Stimulated activated CD8-positive, alpha-beta memory T cell treated with anti-CD3 and anti-CD28 coated beads, Interleukin-2, amount 100 ng/mL, for 48 hours (primary cell): ENCODE data around the gene NOG.

Experiments used
- DNase-seq, 2 donors: peaks; one replicate each; pipeline ENCODE4 v3.0.0-alpha.2; 2020; ENCODE audit warnings: low read depth in 2 of 2

The NOG gene

DNA sequence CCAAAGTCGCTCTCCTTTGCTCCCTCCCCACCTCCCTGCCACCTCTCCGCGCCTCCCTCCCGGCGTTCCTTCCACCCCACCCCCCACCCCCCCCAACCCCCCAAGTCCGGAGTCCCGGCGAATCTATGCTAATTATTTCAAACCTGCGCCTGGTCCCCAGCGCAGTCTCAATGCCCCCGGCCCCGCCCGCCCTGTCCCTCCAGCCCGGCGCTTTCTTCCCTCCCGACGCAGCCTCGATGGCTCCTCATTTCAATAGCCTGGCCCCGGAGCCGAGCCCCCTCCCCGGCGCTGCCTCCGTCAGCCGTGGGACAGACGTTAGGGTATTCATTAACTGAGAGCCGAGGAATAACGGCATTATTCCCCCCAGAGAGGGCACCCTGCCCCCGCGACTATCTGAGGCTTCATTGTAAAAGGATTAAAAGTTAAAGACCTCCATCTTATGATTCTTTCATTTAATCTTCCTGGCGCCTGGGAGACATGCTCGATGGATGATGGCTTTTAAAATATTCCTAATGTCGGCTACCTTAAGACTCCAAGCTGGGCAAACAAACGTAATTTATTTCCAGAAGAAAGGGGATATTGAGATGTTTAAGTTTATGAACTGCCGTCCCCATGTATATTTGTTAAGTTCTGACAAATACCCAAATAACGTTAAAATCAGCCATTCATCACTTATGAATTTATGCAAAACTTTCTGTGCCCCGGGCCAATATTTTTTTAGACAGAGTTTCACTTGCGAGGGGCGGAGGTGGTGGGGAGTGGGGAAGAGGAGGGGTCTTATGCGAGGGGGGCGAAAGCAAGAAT, 3.4 kb downstream of the NOG start:
- no peak for DNase-seq

GRCh38 chr17:56597495-56597990, 4.0 kb downstream of the NOG start:
- DNase-seq, result no peak

DNA sequence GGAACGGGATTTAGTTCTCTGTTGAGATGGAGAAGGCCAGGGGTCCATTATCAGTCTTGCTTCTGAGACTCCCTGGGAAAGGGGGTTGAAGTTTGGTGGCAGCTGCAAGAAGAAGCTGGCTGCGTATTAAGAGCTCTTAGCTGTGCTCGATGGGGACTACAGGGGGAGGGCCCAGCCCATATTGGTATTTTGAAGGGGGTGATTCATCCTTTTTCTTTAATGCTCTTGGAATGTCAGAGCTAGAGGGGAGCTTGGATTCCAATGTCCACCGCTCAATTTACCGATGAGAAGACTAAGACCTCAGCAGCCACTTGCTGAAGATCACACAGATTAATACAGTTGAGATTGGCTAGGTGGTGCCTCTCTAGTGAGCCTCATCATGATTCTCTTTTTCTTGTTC, 5.0 kb downstream of the NOG start:
- DNase-seq, result no peak

DNA sequence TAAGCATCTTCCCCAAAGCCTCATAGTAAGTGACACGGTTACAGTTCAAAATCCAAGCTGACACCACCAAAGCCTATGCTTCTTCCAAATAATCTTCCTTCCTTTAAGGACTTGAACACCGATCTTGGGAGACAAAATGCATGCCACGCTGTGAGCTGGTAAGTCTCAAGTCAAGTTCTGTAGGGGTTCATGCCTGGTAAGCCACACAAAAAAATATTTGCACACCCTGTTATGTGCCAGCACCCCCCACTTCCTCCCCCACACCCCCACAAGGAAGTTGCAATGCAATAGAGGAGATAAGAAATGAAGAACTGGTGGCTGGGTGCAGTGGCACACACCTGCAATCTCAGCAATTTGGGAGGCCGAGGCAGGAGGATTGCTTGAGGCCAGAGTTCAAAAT, 5.6 kb downstream of the NOG start:
- no peak for DNase-seq

- DNase-seq, result no peak
These were observed 6.1 kb downstream of the NOG start for GRCh38 chr17:56599566-56599965.

- no peak for DNase-seq
These were observed 6.8 kb downstream of the NOG start for GRCh38 chr17:56600256-56600655.

GRCh38 chr17:56601591-56601990, 8.1 kb downstream of the NOG start:
- no peak for DNase-seq

GRCh38 chr17:56602292-56603130, 9.0 kb downstream of the NOG start:
- DNase-seq, result no peak

DNA sequence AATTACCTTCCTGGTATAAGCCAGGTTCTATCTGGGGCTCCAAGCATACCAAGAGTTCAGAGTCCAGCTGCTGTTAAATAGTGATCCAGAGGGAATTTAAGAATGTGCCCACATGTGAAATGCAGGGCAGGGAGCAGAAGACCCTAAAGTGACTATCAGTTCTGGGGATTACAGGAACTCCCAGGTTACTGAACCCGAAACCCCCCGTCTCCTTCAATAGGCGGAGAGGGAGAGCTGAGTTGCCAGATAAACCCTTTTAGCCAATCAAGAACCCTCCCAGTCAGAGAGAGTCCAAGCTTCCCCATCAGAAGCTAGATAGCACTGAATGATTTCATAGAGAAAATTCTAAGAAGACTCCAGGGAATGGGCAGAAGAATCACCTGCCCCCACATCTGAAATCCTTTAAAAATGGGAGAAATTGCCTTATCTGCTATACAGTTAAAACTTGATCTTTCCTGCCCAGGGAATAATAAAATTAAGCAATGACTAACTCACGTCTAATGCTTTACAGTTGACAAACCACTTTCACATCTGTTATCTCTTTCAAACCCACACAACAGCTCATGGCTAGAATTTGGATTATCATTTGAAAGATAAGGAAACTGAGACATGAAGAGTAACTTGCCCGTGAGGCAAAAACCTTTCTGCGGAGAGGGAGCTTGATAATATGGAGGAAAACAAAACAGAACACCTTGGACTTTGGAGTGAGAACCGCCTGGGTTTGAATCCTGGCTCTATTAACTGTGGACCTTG, 10.2 kb downstream of the NOG start:
- DNase-seq, result no peak

DNA sequence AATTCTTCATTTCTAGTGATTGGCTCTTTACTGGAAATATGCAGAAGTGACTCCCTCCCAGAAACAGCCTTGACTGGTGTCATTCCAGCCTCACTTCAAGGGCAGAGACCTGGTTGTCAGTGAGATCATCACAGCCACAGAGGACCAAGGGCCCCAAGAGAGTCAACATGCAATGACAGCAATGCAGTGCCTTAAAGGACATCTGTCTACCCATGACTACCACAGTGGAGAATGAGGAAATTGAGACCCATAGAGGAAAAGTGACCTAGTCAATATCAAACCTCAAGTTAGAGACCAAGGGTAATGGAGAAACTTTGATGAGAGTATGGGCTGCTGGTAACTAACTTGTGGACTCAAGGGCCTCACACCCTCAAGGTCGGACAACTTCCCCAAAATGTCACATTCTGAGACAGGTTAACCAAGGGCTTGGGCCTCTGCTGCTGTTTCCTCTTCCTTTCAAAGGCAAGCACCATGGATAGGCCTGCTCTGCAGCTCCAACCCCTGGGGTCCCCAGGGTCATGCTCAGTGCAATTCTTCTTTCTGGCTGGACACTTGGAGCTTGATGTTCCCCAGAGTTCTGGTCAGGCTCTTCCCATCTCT, 11.3 kb downstream of the NOG start:
- no peak for DNase-seq

DNA sequence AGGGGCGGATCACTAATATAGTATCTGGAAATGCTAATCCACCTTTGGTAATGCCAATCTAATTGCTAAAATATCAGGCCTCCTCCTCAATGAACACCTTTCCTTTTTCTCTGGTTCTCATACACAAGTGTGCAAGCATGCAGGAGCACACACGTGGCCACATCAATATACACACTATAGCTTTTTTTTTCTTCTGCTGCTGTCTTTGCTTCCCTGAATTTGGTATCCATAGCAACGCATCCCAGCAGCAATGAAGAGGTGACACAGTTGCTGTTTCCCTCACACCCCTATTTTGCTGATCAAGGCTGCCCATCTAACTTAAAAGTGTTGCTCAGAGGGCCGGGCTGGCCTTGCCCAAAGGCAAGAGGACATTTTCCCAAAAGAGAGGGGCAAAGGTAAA, 15.4 kb downstream of the NOG start:
- DNase-seq, result no peak

DNA sequence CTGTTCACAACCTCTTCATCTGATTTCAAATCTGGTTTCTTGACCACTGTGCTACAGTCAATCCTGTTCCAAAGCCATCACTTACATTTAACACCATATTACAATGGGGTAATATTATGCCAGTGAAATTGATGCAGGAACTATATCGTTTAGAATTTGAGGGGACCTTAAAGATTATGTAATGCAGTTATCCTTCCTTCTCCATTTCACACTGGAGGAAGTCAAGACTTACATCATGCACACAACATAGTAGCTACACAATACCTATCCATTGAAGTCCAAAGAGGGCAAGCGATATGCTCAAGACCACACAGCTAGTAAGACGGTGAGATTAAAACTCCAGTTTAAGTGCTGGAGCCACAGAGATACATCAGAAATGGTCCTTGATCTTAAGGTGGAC, 16.8 kb downstream of the NOG start:
- DNase-seq, result no peak

DNA sequence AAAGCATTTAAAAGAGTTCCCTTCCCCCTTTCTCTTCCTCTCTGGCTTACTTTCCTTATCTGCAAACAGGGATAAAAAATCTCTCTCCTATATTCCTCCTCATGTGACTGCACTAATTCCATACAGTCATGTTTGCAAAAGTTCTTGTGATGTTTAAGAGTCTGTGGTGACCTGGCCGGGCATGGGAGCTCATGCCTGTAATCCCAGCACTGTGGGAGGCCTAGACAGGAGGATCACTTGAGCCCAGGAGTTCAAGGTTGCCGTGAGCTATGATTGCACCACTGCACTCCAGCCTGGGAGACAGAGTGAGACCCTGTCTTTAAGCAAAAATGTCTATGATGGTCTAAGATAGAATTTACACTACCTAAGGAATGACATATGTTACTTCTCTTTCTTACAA, 19.6 kb downstream of the NOG start:
- no peak for DNase-seq

DNA sequence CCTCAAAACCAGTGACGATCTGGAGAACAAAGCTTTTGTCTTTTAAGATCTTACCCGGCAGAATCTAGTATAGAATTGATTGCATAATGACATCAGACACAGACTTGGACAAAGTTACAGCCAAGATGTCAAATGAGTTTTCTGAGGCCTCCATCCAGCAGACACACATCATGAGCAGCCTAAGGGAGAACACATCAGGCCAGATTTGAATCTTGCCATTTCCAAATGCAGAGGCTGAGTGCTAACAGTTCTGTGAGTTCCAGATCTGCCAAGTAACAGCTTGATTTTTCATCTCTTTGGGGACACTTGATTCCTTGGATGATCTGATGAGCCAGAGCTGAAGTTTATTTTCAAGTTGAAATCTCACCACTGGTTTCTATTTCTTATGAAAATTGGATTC, 21.0 kb downstream of the NOG start:
- no peak for DNase-seq

GRCh38 chr17:56616239-56616638, 22.7 kb downstream of the NOG start:
- no peak for DNase-seq

GRCh38 chr17:56623383-56623782, 29.9 kb downstream of the NOG start:
- DNase-seq, result no peak

GRCh38 chr17:56624309-56624708, 30.8 kb downstream of the NOG start:
- DNase-seq, result no peak

DNA sequence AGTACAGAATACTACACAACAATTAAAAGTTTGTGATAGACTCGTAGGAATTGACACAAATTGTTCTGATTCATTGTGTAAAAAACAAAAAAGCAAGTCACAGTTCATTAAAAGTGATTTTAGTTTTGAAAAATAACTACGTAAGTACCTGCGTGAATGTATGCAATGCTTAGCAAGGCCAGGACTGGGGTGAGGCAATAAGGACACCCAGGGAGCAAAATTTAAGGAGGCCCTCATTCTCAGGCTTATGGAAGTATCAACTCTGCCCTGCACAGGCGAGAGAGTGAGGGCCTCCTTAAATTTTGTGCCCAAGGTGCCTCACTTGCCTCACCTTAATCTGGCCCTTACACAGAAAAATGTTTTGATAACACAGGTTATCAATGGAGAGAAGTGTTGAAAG, 31.4 kb downstream of the NOG start:
- DNase-seq, result no peak

DNA sequence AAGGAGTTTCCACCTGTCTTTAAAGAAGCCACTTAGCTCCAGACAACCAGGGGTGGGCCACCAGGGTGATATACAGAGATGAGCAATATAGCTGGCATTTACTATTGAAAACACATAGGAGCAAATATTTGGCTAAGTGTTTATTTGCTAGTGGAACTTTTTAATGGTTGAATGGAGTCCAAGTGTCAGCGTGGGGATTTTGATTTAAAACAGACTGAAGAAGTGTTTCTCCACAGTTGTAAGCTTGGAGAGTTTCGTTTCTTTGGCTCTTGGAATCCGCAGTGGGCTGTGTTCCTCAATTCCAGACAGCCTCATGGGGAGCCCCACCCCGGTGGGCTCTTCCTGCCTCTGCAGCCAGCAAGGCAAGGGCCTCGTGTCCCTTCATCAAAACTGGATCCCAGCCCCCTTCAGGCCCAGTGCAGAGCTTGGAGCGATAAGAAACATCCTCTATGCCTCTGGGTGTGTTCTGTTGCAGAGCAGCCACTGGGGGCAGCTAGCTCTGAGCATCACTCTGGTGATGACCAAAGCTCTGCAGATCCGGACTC, 36.1 kb downstream of the NOG start:
- no peak for DNase-seq

DNA sequence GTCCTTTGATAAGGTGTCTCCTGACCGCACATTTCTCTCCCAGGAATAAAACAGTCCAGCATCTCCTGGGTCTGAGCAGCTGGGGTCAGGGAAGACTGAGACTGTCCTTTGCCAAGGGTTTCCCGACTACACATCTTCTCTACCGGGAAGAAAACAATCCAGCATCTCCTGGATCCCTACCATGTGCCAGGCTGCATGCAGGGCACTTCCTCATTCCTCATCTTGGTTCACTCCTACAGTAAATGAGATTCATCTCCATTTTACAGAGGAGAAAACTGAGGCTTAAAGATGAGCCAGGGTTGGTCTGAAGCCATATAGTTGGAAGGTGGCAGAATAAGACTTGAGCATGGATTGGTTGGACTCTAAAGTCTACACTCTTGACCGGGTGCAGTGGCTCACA, 36.7 kb downstream of the NOG start:
- DNase-seq, result no peak

GRCh38 chr17:56633681-56634080, 40.2 kb downstream of the NOG start:
- no peak for DNase-seq

DNA sequence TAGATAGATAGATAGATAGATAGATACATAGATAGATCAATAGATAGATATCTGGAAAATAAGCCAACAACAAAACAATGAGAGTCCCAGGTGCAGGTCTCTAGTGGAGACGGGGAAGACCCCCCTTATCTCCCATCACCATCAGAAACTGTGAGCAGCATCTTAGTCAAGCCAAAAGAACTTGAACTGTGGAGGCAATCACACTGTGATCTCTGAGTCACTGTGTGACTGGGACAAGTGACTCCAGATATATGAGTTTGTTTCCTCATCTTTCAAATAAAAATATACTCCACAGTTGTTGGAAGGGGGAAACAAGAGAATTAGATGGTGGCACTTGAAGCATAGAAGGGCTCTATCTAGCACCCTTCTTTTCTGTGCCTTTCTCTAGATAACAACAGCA, 42.1 kb downstream of the NOG start:
- no peak for DNase-seq
